ENCODE measurements around the gene CAPZA1. TPM values are rescaled to one million over a fixed set of nuclear protein-coding genes. Genes with fewer than 3 reads are reported as not detected.

CAPZA1 gene
- total and polyA plus RNA-seq, 2 experiments from 2014 or later: 109 to 177 TPM

- Histone ChIP-seq H3K4me2 (no peak overlapping the region), H3K4me1 (ENCODE audit: insufficient read depth) (peaks cover 19% of the 10 kb centered on the region), H3K79me2 (peaks cover 67% of the 10 kb centered on the region), H3K27me3 (no peaks in the 10 kb centered on the region), H3K27ac (no peak overlapping the region), H3K36me3 (replicated peaks; ENCODE audit: insufficient read depth, low read depth) (no peaks in the 10 kb centered on the region), H3K9me3 (ENCODE audit: low read depth) (no peaks in the 10 kb centered on the region), H3K4me3 (no peak overlapping the region), H2AFZ (no peak overlapping the region), H3K9me2 (replicated peaks; ENCODE audit: insufficient read depth) (no peaks in the 10 kb centered on the region), H4K20me1 (ENCODE audit: insufficient read depth, poor library complexity, severe bottlenecking) (peaks cover 6% of the 10 kb centered on the region)
- WGBS (ENCODE audit: low lambda C conversion rate, missing lambda C conversion rate): 94% methylated on average over 4 of the region's 4 CpGs
- DNase-seq (ENCODE audit: low spot score): no peak
- no peak for TF ChIP-seq EZH2 (IDR thresholded peaks at IDR 0.05; ENCODE audit: borderline replicate concordance)
- TF ChIP-seq EZH2phosphoT487 (IDR thresholded peaks at IDR 0.05; ENCODE audit: low read depth, severe bottlenecking, unreplicated experiment): no peak
- no peak for TF ChIP-seq CTCF (IDR thresholded peaks at IDR 0.05; ENCODE audit: poor library complexity)
Measured at GRCh38 chr1:112677501-112677900, 57.9 kb downstream of the CAPZA1 start.

GRCh38 chr1:112678605-112679004 lies 59.0 kb downstream of the CAPZA1 start:
- 80% methylated on average over 3 of the region's 3 CpGs for WGBS (ENCODE audit: low lambda C conversion rate, missing lambda C conversion rate)
- peaks cover 11% of the 10 kb centered on the region for H3K4me1 ChIP-seq (ENCODE audit: insufficient read depth)
- no peak for DNase-seq (ENCODE audit: low spot score)
- H3K79me2 ChIP-seq: peaks cover 76% of the 10 kb centered on the region
- H3K9me2 ChIP-seq (replicated peaks; ENCODE audit: insufficient read depth): no peaks in the 10 kb centered on the region
- no peak overlapping the region for H3K27ac ChIP-seq
- peaks cover 6% of the 10 kb centered on the region for H4K20me1 ChIP-seq (ENCODE audit: insufficient read depth, poor library complexity, severe bottlenecking)
- no peaks in the 10 kb centered on the region for H3K9me3 ChIP-seq (ENCODE audit: low read depth)
- H3K36me3 ChIP-seq (replicated peaks; ENCODE audit: insufficient read depth, low read depth): no peaks in the 10 kb centered on the region
- no peak overlapping the region for H3K4me3 ChIP-seq
- H3K27me3 ChIP-seq: no peaks in the 10 kb centered on the region
- TF ChIP-seq EZH2 (IDR thresholded peaks at IDR 0.05; ENCODE audit: borderline replicate concordance): no peak
- no peak for TF ChIP-seq CTCF (IDR thresholded peaks at IDR 0.05; ENCODE audit: poor library complexity)
- no peak for TF ChIP-seq EZH2phosphoT487 (IDR thresholded peaks at IDR 0.05; ENCODE audit: low read depth, severe bottlenecking, unreplicated experiment)
- no peak overlapping the region for H3K4me2 ChIP-seq
- H2AFZ ChIP-seq: no peak overlapping the region

DNA sequence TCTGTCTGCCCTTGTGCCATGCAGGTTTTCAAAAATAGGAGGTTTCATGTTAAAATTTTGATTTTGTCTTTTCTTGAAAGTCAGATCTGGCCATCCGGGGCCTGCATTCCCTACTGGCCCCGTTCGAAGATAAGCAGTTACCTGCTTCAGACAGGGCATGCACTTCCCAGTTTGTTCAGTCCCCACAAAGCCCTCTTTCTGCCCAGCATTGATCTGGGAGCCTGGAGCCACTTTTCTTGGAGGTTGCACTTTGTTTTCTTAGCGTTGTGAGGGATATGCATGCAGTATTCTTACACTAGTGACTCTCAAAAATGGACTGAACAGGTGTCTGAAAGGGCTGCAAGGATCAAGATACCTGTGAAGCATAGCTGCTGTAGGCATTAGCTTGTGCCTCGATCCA lies 66.3 kb downstream of the CAPZA1 start:
- H3K9me3 ChIP-seq (ENCODE audit: low read depth): no peaks in the 10 kb centered on the region
- TF ChIP-seq EZH2phosphoT487 (IDR thresholded peaks at IDR 0.05; ENCODE audit: low read depth, severe bottlenecking, unreplicated experiment): no peak
- no peak for TF ChIP-seq EZH2 (IDR thresholded peaks at IDR 0.05; ENCODE audit: borderline replicate concordance)
- no peak for TF ChIP-seq CTCF (IDR thresholded peaks at IDR 0.05; ENCODE audit: poor library complexity)
- peaks cover 66% of the 10 kb centered on the region for H3K79me2 ChIP-seq
- WGBS (ENCODE audit: low lambda C conversion rate, missing lambda C conversion rate): 91% methylated on average over 5 of the region's 5 CpGs
- no peak for DNase-seq (ENCODE audit: low spot score)
- no peaks in the 10 kb centered on the region for H3K4me1 ChIP-seq (ENCODE audit: insufficient read depth)
- peaks cover 6% of the 10 kb centered on the region for H4K20me1 ChIP-seq (ENCODE audit: insufficient read depth, poor library complexity, severe bottlenecking)
- no peak overlapping the region for H3K27ac ChIP-seq
- no peaks in the 10 kb centered on the region for H3K36me3 ChIP-seq (replicated peaks; ENCODE audit: insufficient read depth, low read depth)
- no peaks in the 10 kb centered on the region for H3K9me2 ChIP-seq (replicated peaks; ENCODE audit: insufficient read depth)
- no peak overlapping the region for H2AFZ ChIP-seq
- H3K4me3 ChIP-seq: no peak overlapping the region
- no peaks in the 10 kb centered on the region for H3K27me3 ChIP-seq
- H3K4me2 ChIP-seq: no peak overlapping the region

DNA sequence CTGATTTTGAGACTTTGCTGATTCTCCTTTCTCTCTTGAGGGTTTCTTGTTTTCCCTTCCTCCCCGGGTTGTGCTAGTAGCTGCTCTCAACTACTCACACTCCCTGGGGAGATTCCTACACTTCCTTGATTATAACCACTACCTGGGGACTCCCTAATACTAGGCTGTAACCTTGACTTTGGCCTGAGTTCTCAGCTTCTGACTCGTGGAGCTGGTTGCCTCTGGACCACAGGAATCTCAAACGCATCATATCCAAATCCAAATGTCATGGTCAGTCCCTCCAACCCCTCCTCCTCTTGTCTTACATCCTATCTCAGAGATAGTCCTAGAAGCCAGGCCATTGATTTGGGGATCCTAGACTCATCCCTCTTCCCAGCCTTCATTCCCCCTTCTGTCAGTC lies 66.8 kb downstream of the CAPZA1 start:
- no peaks in the 10 kb centered on the region for H3K27me3 ChIP-seq
- peaks cover 6% of the 10 kb centered on the region for H4K20me1 ChIP-seq (ENCODE audit: insufficient read depth, poor library complexity, severe bottlenecking)
- 84% methylated on average over 3 of the region's 3 CpGs for WGBS (ENCODE audit: low lambda C conversion rate, missing lambda C conversion rate)
- no peaks in the 10 kb centered on the region for H3K4me1 ChIP-seq (ENCODE audit: insufficient read depth)
- H3K4me3 ChIP-seq: no peak overlapping the region
- H3K4me2 ChIP-seq: no peak overlapping the region
- no peaks in the 10 kb centered on the region for H3K9me2 ChIP-seq (replicated peaks; ENCODE audit: insufficient read depth)
- H3K36me3 ChIP-seq (replicated peaks; ENCODE audit: insufficient read depth, low read depth): no peaks in the 10 kb centered on the region
- TF ChIP-seq EZH2 (IDR thresholded peaks at IDR 0.05; ENCODE audit: borderline replicate concordance) (no peak), CTCF (IDR thresholded peaks at IDR 0.05; ENCODE audit: poor library complexity) (no peak), EZH2phosphoT487 (IDR thresholded peaks at IDR 0.05; ENCODE audit: low read depth, severe bottlenecking, unreplicated experiment) (no peak)
- no peak overlapping the region for H3K27ac ChIP-seq
- DNase-seq (ENCODE audit: low spot score): no peak
- peaks cover 61% of the 10 kb centered on the region for H3K79me2 ChIP-seq
- no peak overlapping the region for H2AFZ ChIP-seq
- H3K9me3 ChIP-seq (ENCODE audit: low read depth): no peaks in the 10 kb centered on the region

Data from hepatocyte (in vitro differentiated cells).